GM18870 (cell line): Measurements from ENCODE around the gene ARPP21.

Experiments used
- ATAC-seq: cut with Tn5 transposase; IDR thresholded peaks from one replicate; pipeline ENCODE4 v1.9.1; 2021; ENCODE audit warnings: moderate library complexity; ENCODE audit not compliant: unreplicated experiment

Gene ARPP21

GRCh38 chr3:35674451-35675109 is 35.3 kb downstream of the ARPP21 start:
- ATAC-seq: no peak

GRCh38 chr3:35675206-35675605 is 35.9 kb downstream of the ARPP21 start:
- no peak for ATAC-seq

- ATAC-seq: no peak
Measured at GRCh38 chr3:35675621-35676020, 36.3 kb downstream of the ARPP21 start.

DNA sequence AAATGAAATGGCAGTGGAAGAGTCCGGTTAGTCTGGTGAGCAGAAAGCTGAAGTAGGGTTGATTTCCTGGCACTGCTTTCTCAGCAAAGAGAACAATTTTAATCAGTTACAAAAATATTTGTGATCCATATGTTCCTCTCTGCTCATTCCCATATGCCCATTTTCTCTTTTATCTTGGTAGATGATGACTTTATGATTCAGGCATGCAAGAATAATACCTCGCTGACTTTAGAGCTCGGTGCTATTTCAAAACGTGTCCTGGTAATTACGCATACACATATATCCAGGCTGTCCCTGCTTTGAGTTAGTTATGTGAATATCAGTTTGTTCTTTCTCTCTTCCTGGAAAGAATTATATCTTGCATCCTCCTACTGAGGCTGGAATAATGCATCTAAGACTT is 38.5 kb downstream of the ARPP21 start:
- ATAC-seq: no peak

GRCh38 chr3:35678643-35679161 is 39.4 kb downstream of the ARPP21 start:
- ATAC-seq: no peak

DNA sequence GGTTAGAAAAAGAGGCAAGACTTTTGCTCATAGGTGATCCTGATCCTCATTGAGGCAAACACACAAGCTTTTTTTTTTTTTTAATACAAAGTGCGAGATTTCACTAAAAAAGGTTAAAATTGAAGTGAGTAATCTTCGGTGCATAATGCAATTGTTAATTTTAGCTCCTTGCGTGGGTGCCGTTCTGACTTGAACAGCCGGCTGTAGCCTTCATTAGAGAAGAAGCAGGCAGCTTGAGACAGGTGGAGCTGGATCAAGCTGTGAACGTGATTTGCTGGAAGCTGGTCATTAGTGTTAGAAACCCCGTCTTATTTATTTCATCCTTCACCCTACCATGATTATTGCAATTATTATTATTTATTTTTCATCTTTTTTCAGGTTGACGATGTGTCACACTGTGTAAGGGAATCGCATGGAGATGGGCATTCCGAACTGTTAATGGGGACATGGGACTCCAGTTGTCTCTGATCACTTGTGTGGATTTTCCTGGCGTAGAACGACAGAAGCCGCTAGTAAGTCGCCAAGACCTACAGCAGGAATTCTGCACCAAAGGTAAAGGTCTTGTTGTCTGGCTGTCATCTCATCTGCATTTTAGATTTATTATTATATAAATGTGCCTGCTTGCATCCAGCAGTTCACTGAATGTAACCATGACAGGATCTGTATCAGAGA is 40.2 kb downstream of the ARPP21 start:
- no peak for ATAC-seq

DNA sequence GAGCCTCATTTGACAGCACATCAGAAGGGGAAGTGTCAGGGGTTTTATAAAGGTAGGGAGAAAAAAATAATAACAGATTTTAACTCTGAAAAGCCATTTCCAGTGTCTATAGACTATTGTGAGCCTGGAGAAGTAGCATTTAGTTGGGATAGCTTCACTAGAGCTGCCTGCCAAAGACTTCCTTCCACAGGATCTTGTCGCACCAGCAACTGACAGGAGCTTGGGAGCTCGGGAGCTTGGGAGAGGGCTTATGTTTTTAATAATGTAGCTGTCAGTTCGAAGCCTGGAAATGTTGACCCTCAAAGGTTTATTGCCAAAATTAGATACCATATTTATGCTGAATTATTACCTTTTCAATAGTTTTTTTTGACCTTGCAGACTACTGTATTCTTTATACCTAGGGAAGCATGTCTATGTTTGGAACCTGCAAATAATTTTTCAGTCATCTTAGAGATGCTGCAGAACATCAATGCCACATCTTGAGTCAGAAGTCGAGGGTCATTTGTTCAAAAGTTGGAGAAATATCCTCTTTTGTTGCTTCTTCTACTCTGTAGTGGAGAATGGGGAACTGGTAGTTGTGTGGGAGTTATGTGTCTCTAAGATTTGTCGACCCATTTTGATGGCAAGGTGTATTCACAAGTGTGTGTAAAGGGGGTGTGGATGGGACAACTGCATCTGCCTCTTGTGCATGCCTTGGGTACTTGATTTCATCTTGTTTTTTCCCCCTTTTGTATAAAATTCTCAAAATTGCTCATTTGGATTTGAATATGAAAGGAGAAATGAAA is 41.7 kb downstream of the ARPP21 start:
- ATAC-seq: no peak

- ATAC-seq: no peak
Measured at GRCh38 chr3:35685153-35685552, 45.8 kb downstream of the ARPP21 start.

- no peak for ATAC-seq
Measured at GRCh38 chr3:35688826-35689225, 49.5 kb downstream of the ARPP21 start.

GRCh38 chr3:35690271-35690670 is 50.9 kb downstream of the ARPP21 start:
- no peak for ATAC-seq

GRCh38 chr3:35705904-35706303 is 66.6 kb downstream of the ARPP21 start:
- no peak for ATAC-seq

DNA sequence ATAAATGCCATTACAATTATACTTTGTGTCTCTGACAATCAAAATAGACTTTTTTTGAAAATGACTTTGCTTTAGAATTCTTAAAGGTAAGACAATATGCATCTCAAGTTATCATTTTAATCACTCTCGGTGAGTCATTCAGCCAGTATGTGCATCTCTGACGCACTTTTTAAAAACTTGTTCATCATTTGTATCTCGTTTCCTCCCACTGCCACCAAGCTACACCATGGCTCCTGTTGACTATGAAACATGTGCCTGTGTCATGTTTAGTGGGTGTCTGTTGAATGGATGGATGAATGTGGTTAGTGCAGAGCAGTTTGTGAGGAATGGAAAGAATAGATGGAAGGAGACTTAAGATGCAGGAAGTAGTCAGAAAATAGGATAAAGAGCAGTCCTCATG is 68.6 kb downstream of the ARPP21 start:
- ATAC-seq: no peak

- ATAC-seq: no peak
Measured at GRCh38 chr3:35708394-35709271, 69.3 kb downstream of the ARPP21 start.

DNA sequence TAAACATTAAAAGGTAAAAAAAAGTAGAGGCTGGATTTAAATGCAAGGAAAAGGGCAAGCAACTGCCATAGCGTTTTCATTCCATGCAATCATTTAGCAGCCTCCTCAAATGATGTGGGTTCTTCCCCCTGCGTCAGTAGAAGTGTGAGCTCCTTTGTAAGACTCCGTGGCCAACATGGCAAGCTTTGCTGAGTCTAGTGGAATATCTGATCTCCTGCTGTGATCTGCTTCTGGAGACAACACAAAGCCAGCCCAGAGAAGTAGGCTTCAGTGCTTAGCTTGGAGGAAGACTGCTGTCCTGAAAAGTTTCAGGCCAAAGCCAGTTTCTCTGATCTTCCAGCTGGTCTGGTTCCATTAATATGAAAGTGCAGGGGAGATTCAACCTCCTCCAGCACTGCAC is 70.4 kb downstream of the ARPP21 start:
- ATAC-seq: no peak

DNA sequence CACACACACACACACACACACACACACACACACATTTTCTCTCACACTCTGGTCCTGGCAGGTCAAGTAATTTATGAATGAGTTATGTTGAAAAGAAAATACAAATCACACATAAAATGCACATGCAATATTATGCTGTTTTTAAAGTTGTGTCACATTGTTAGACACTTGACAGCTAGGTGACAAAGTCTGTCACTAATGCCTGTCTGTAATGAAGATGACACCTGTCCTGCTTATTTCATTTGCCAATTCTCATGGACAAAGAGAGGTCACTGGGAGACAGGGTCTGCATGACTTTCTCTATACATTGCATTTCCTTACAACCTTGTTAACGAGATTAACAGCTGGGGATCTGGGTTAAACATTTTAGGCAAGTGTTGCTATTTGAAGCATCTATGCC is 71.2 kb downstream of the ARPP21 start:
- no peak for ATAC-seq

GRCh38 chr3:35718921-35719320 is 79.6 kb downstream of the ARPP21 start:
- no peak for ATAC-seq

GRCh38 chr3:35721628-35722027 is 82.3 kb downstream of the ARPP21 start:
- no peak for ATAC-seq

- no peak for ATAC-seq
Measured at GRCh38 chr3:35722902-35723301, 83.6 kb downstream of the ARPP21 start.

DNA sequence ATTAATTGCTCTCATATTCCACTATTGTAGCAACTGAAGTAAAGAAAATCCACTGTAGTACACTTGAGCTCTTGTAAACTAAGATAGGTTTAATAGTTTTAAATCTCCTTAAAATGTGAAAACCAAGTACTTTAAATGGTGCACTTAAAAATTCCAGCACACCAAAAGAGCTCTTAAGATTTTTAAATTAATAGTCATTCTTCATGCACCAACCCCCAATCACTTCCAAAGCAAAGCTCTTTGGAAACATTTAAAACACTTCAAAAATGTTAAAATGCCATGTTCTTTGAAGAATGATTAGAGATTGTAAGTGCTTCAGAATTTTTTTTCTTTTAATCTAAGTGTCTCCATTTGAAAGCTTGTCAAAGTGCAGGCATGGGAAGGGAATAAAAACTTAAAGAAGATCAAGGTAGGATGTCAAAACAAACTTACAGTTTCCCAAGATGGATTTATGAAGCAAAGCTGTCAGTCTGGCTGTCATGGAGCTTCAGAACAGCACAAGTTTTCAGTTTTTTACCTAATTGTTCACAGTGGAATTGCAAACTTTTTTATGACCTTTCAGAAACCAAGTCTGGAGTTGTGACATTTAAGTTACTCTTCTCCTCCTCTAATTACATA is 84.3 kb downstream of the ARPP21 start:
- no peak for ATAC-seq

DNA sequence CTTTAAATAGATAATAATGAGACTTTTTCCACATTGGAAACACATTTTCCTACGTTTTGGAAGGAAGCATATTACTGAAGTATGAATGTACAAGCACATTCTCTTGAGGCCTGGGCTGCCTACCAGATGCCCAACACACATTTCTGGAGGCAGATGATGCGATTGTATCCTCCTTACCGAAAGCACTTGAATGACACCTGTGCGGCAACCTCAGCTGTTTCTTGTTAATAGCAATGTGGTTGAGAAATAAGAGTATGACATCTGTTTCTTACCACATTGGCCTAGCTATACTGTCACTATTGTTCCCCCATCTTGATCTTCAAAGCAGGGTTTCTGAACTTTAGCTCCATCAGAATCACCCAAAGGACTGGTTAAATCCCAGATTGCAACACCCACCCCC is 84.8 kb downstream of the ARPP21 start:
- ATAC-seq: no peak
